Measurements from ENCODE around the gene ST7L. TPM values are rescaled to one million over a fixed set of nuclear protein-coding genes. Genes with fewer than 3 reads are reported as not detected.

The ST7L gene
- total RNA-seq, 2 experiments from 2014 or later, result 25.5 to 29.8 TPM

DNA sequence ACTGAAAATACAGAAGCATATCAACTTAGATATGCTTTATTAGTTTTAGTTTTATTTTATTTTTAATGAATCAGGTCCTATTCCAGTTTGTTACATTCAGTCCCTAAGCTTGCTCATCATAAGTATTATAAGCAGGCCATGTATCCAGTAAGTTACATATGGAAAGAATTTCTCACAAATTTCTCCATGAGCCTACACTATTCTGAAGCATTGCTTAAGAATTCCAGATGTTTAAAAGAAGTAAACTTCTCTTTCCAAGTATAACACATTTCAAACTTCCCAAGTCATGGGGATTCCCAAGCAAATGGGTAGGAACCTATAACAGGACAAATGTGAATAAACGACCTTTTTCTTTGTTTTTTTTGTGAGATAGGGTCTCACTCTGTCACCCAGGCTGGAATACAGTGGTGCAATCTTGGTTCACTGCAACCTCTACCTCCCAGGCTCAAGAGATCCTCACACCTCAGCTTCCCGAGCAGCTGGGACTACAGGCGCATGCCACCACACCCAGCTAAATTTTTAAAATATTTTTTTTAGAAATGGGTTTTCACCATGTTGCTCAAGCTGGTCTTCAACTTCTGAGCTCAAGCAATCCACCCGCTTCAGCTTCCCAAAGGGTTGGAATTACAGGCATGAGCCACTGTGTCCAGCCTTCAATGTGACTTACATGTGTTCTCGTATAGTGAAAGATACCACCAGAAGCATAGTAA lies 39.0 kb downstream of the ST7L start:
- H3K36me3 ChIP-seq (ENCODE audit: insufficient read depth, low read length), result peaks cover 12% of the 10 kb centered on the region
- no peak for ATAC-seq (ENCODE audit: poor library complexity)

GRCh38 chr1:112576240-112576639 lies 42.7 kb downstream of the ST7L start:
- intact Hi-C loops (cut with DNase I, micrococcal nuclease), result no loop called here
- no peaks in the 10 kb centered on the region for H3K27me3 ChIP-seq (ENCODE audit: control insufficient read depth in 1 of 2, insufficient read depth in 2 of 2, low read length in 2 of 2)
- ChIA-PET CTCF (no interaction called here), POLR2A (no interaction called here)
- peaks cover 12% of the 10 kb centered on the region for H3K36me3 ChIP-seq (ENCODE audit: insufficient read depth, low read length)
- H3K4me1 ChIP-seq (ENCODE audit: insufficient read depth, low read length), result no peaks in the 10 kb centered on the region
- Mint-ChIP-seq H3K27ac (no peak overlapping the region), H3K4me1 (ENCODE audit: low read depth) (no peaks in the 10 kb centered on the region), H3K4me3 (no peak overlapping the region), H3K27me3 (no peaks in the 10 kb centered on the region), H3K9me3 (no peaks in the 10 kb centered on the region), H3K36me3 (ENCODE audit: low read depth) (peaks cover 58% of the 10 kb centered on the region)
- no peaks in the 10 kb centered on the region for H3K9me3 ChIP-seq (ENCODE audit: control insufficient read depth in 1 of 2, insufficient read depth in 1 of 2, low read length in 2 of 2)
- ATAC-seq (ENCODE audit: poor library complexity), result no peak
- H3K27ac ChIP-seq (ENCODE audit: low read depth in 1 of 2, low read length in 2 of 2), result no peak overlapping the region
- no peak overlapping the region for H3K4me3 ChIP-seq (ENCODE audit: low read length)
- no peak for DNase-seq
- no peak for TF ChIP-seq CTCF (IDR thresholded peaks at IDR 0.05)

More for the DNA sequence above, 39.0 kb downstream of the ST7L start:
- Histone ChIP-seq H3K27ac (ENCODE audit: low read depth in 1 of 2, low read length in 2 of 2) (no peak overlapping the region), H3K27me3 (ENCODE audit: control insufficient read depth in 1 of 2, insufficient read depth in 2 of 2, low read length in 2 of 2) (no peaks in the 10 kb centered on the region), H3K9me3 (ENCODE audit: control insufficient read depth in 1 of 2, insufficient read depth in 1 of 2, low read length in 2 of 2) (no peaks in the 10 kb centered on the region), H3K4me1 (ENCODE audit: insufficient read depth, low read length) (no peaks in the 10 kb centered on the region), H3K4me3 (ENCODE audit: low read length) (no peak overlapping the region)
- Mint-ChIP-seq H3K4me3 (no peak overlapping the region), H3K27me3 (no peaks in the 10 kb centered on the region), H3K27ac (no peak overlapping the region), H3K36me3 (ENCODE audit: low read depth) (peaks cover 51% of the 10 kb centered on the region), H3K9me3 (no peaks in the 10 kb centered on the region), H3K4me1 (ENCODE audit: low read depth) (no peaks in the 10 kb centered on the region)
- intact Hi-C loops (cut with DNase I, micrococcal nuclease), result no loop called here
- no peak for TF ChIP-seq CTCF (IDR thresholded peaks at IDR 0.05)
- POLR2A ChIA-PET, result no interaction called here
- no peak for DNase-seq
- CTCF ChIA-PET, result no interaction called here

DNA sequence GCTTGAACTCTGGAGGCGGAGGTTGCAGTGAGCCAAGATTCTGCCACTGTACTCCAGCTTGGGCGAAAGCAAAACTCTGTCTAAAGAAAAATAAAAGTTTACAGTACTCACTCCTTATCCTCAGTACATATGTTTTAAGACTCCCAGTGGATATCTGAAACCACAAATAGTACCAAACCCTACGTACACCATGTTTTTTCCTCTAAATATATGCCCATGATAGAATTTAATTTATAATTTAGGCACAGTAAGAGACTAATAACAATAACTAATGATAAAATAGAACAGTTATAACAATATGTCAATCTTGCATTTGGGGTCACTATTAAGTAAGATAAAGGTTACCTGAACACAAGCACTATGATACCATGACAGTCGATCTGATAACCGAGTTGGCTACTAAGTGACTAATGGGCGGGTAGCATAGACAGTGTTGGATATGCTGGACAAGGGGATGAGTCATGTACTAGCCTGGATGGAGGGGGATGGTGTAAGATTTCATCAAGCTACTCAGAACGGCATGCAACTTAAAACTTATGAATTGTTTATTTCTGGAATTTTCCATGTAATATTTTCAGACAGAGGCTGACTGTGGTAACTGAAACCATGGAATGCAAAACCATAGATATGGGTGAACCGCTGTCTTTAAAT lies 43.7 kb downstream of the ST7L start:
- intact Hi-C loops (cut with DNase I, micrococcal nuclease), result no loop called here
- Mint-ChIP-seq H3K4me3 (no peak overlapping the region), H3K9me3 (no peaks in the 10 kb centered on the region), H3K36me3 (ENCODE audit: low read depth) (peaks cover 60% of the 10 kb centered on the region), H3K4me1 (ENCODE audit: low read depth) (no peaks in the 10 kb centered on the region), H3K27me3 (no peaks in the 10 kb centered on the region), H3K27ac (no peak overlapping the region)
- no peak overlapping the region for H3K27ac ChIP-seq (ENCODE audit: low read depth in 1 of 2, low read length in 2 of 2)
- POLR2A ChIA-PET, result no interaction called here
- H3K9me3 ChIP-seq (ENCODE audit: control insufficient read depth in 1 of 2, insufficient read depth in 1 of 2, low read length in 2 of 2), result no peaks in the 10 kb centered on the region
- TF ChIP-seq CTCF (IDR thresholded peaks at IDR 0.05), result no peak
- no peaks in the 10 kb centered on the region for H3K27me3 ChIP-seq (ENCODE audit: control insufficient read depth in 1 of 2, insufficient read depth in 2 of 2, low read length in 2 of 2)
- H3K4me3 ChIP-seq (ENCODE audit: low read length), result no peak overlapping the region
- ATAC-seq (ENCODE audit: poor library complexity) (no peak), DNase-seq (no peak)
- CTCF ChIA-PET, result no interaction called here
- no peaks in the 10 kb centered on the region for H3K4me1 ChIP-seq (ENCODE audit: insufficient read depth, low read length)
- H3K36me3 ChIP-seq (ENCODE audit: insufficient read depth, low read length), result peaks cover 13% of the 10 kb centered on the region

Data from CD4-positive, alpha-beta T cell (primary cell).